GM19023 (cell line): ENCODE data around the gene TRAF2.
"Not testable (repeated sequence)": the region's sequence is repeated elsewhere in the genome, so short reads cannot be mapped to it uniquely, and the experiment has no call there.

Source experiments
- ATAC-seq: cut with Tn5 transposase; IDR thresholded peaks from one replicate; pipeline ENCODE4 v1.9.1; 2021; ENCODE audit warnings: mild to moderate bottlenecking, moderate library complexity; ENCODE audit not compliant: unreplicated experiment

The TRAF2 gene, protein sequence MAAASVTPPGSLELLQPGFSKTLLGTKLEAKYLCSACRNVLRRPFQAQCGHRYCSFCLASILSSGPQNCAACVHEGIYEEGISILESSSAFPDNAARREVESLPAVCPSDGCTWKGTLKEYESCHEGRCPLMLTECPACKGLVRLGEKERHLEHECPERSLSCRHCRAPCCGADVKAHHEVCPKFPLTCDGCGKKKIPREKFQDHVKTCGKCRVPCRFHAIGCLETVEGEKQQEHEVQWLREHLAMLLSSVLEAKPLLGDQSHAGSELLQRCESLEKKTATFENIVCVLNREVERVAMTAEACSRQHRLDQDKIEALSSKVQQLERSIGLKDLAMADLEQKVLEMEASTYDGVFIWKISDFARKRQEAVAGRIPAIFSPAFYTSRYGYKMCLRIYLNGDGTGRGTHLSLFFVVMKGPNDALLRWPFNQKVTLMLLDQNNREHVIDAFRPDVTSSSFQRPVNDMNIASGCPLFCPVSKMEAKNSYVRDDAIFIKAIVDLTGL

DNA sequence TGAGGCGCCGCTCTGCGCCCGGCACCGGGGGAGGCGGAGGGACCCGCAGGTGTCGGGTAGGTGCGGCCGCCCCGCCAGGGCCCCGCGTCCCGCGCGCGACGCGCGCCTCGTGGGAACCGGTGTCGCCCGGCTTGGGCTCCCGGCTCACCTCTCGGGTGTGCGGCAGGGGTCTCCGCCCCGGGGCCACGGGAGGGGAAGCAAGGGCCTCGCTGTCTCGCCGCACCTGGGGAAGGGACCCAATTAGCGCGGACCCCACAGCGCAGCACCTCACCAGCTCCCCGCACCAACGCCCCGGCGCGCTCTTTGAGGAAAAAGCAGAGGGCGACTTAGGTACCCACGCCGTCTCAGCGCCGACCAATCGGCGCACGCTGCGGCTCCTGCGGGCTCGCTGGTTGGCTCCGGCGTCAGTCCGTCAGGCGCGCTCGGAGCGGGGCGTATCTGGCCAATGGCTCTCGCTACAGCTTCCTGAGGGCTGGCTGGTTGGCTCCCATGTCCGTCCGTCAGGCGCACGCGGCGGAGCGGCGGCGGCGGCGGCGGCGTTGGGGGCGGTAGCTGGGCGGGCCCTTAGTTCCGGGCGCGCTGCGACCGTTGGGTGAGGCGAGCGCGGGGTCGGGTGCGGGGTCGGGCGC is at the start of gene TRAF2:
TRAF2 (plus strand) TSS at position 567 of the 629 bp plus-strand sequence. CDS start 12,225 bp downstream, outside the sequence.
- ATAC-seq = peak; percentile 80

DNA sequence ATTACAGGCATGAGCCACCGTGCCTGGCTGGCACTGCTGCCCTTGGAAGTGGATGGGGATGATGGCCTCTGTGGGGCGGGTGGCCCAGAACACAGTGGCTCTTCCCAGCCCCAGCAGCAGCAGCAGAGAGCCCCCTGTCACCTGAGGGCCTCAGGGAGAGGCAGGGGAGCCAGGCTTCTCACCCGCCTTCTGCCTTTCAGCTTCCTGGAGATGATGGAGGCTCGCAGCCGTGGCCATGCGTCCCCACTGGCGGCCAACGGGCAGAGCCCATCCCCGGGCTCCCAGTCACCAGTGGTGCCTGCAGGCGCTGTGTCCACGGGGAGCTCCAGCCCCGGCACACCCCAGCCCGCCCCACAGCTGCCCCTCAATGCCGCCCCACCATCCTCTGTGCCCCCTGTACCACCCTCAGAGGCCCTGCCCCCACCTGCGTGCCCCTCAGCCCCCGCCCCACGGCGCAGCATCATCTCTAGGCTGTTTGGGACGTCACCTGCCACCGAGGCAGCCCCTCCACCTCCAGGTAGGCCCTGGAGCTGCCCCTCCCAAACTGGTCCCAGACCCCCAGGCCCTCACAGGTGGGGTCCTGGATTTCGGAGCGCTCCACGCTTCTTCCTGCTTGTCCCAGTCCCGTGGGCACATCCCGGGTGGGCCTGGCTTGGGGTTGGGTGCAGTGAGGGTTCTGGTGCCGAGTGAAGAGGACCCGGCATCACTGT is 49.0 kb upstream of the TRAF2 start:
- ATAC-seq = no peak

DNA sequence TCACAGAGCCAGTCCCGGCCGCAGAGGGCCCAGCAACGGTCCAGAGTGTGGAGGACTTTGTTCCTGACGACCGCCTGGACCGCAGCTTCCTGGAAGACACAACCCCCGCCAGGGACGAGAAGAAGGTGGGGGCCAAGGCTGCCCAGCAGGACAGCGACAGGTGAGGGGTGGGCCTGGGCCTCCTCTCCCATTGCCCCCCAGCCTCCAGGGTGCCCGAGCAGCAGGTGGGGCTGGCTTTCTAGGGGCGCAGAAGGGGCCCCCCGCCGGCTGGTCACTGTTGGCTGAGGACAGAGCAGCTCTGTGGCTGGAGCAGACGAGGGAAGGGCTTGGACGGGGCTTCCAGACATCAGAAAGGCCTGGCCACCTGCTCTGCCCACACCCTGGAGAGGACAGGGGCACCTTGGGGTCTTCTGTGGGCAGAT is 48.4 kb upstream of the TRAF2 start:
- ATAC-seq = not testable (repeated sequence)

DNA sequence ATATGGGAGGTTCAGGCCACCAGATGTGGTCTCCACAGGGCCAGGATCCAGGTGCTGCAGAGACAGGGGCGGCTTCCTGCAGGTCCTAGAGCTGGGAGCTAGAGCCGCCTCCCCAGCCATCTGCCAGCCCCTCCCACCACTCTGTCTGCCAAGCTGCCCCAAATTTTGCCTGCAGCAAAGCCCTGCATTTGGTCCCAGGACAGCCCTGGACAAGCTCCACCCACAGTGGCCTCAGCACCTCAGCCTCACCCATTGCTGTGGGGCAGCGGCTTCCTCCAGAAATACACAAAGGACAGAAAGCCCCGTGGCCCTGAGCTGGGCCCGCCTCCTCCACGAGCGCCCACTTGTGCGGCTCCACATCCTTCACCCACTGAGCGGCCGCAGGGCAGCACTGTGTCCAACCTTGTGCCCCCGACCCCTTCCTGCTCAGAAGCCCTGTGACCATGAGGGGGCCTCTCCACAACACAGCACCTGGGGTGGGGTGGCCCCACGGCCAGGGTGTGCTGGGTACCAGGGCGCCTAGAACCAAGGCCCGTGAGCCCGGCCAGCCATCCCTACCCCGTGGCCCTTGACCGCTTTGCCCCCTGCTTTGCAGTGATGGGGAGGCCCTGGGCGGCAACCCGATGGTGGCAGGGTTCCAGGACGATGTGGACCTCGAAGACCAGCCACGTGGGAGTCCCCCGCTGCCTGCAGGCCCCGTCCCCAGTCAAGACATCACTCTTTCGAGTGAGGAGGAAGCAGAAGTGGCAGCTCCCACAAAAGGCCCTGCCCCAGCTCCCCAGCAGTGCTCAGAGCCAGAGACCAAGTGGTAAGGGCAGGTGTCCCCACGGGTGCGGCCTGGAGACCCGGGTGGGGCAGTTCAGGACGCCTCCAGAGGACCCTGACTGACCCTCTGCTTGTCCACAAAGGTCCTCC is 47.7 kb upstream of the TRAF2 start:
- no peak for ATAC-seq

DNA sequence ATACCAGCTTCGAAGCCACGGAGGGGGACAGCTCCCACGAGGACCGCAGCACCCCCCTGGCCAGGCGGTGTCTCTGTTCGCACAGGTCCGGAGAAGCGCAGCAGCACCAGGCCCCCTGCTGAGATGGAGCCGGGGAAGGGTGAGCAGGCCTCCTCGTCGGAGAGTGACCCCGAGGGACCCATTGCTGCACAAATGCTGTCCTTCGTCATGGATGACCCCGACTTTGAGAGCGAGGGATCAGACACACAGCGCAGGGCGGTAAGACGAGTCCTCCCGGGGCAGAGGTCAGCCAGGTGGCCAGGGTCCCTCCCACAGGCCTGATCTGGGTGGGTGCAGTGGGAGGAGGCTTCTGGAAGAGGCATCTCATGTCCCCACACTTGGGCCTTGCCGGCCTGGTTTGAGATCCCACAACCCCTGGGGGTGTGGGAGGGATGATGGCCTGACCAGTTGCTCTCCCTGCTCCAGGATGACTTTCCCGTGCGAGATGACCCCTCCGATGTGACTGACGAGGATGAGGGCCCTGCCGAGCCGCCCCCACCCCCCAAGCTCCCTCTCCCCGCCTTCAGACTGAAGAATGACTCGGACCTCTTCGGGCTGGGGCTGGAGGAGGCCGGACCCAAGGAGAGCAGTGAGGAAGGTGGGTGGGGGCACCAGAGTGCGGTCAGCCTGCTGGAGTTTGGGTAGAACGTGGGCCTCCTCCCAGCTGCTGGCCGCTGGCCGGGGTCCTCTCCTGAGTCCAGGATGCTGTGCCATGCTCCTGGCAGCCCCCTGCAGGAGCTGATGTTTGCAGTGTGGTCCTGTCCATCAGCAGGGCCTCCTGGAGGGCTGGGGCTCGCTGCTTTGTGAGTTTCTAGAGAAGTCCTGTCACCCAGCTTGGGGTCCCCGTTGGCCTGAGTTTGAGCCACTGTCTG is 46.8 kb upstream of the TRAF2 start:
- ATAC-seq = no peak

DNA sequence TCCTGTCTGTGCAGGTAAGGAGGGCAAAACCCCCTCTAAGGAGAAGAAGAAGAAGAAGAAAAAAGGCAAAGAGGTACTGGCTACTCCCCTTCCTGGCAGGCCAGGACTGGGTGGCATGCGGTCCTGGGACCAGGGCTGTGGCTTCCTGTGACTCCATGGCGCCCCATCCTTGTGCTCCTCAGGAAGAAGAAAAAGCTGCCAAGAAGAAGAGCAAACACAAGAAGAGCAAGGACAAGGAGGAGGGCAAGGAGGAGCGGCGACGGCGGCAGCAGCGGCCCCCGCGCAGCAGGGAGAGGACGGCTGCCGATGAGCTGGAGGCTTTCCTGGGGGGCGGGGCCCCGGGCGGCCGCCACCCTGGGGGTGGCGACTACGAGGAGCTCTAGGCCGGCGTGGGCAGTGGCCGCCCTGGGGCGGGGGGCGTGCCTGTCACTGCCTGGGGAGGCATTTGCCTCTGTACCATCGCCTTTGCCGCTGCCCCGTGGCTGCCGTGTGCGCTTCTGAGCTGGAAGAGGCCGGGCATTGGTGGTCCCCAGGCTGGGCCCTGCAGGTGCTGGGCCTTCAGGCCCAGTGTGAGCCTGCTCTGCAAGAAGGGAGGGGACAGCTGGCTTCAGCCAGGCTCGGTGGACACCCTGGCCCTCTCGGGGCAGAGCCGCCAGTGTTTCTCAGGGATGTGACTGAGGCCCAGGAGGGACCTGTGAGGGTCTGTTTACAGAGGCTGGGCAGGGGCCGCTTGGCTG is 46.0 kb upstream of the TRAF2 start:
- no peak for ATAC-seq

DNA sequence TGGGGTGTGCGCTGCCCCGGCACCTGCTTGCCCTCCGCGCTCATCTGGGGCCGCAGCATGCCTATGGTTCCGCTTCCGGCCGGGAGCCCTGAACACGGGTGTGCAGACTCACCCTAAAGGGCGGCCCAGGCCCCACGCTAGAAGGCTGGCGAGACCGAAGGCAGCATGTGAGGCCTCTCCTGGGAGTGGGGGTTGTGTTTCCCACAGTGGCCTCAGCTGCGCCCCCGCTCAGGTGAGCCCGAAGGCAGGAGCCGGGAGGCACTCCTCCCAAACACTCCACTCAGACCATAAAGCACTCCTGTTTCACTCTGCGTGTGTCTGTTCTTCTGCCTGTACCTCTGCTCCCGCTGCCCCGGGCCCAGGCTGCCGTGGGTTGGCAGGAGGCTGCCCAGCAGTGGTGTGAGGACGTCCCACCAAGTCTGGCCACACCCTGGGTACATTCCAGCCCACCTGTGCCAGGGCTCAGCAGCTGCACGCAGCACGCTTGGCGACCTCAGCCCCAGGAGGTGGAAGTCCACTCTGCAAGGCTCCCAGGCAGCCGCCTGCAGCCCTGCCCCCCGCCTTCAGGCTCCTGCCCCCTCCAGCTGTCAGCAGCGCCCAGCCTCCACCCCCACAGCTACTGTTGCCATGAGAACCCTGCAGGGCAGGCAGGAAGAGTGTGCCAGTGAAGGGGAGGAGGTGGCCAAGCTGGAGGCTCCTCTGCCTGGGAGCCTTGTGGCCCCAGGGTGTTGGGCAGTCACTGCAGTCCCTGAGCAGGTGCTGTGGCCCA is 45.3 kb upstream of the TRAF2 start:
- no peak for ATAC-seq

DNA sequence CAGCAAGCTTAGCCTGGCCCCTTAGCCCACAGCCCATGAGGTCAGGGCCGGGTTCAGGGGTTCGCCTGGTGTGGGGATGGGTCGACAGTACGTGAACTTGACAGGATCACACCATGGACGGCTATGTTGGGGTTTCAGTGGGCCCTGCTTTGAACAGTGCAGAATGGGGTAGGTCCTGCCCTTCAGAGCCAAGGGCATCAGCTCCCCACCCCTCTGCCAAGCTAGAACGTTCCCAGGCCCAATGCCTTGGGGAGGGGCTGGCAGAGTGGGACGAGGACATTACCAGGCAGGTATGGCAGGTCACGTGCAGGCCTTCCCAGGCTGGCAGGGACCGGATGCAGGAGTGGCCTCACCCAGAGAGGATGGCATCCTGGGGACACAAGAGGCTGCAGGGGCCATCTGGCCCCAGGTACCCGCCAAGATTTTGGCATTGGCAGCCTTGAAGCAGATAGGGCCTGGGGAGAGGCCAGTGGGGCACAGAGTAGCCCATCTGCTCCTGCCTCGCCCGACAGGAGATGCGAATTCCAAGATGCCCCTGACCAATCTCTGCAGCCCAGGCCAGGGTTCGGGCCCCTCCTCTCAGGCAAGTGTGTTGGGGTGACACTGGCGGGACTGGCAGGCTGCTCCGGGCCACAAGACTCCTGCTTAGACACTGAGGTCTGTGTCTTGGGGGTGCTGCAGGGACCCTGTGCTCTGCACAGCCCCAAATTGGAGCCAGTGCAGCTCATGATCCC is 44.5 kb upstream of the TRAF2 start:
- not testable (repeated sequence) for ATAC-seq

DNA sequence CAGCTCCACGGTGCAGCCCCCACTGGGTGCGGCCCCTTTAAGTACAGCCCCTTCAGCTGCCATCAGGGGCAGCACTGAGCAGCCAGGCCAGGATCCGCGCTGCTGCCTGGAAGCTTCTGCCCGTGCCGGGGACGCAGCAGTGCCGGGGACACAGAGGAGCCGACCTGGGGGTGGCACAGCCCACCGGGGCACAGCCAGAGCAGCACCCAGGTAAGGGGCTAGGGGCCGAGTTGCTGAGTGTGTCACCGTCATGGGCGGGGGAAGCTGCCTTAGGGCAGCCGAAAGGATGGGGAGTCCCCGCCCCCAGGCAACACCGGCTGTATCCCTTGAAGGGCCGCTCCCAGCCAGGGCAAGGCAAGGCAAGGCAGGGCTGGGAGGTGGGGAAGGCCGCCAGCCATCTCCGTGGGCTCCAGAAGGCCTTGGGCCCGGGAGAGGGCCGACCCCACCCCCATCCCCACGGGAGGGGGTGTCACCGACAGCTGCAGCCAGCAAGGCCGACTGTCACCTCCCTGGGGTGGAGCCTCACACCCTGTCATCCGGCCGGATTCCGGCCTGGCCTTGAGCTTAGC is 43.9 kb upstream of the TRAF2 start, which contains the start of gene AJM1:
AJM1 (plus strand) TSS at position 99 of the 569 bp plus-strand sequence. CDS start 1,937 bp downstream, outside the sequence.
- ATAC-seq = peak; percentile 75

DNA sequence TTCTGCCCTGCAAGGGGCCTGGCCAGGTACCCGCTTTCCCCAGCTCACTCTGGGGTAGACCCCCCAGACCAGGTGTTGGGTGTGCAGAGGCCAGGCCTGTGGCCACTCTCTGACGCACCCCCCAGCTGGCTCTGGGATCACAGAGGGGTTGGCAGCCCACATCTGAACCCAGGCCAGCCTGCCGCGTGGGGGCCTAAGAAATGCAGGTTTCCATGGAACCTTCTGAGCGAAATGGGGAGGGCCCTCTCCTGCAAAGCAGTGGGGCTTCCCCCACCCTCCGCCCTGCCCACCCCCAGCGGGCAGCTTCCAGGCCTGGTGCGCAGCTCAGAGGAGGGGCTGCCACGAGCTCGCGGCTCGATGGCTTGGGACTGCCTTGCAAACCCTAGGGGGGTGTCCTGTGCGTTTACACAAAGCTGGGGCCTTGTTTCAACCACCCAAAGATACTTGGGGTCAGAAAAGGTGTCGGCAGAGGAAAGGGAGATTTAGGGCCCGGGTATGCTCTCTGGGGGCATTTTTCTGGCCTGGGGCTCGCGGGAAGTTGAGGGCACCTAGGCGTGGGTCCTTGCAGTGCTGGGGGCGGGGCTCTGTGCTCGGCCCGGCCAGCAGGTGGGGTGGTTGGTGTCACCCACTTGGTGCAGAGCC is 43.0 kb upstream of the TRAF2 start:
- ATAC-seq = not testable (repeated sequence)

DNA sequence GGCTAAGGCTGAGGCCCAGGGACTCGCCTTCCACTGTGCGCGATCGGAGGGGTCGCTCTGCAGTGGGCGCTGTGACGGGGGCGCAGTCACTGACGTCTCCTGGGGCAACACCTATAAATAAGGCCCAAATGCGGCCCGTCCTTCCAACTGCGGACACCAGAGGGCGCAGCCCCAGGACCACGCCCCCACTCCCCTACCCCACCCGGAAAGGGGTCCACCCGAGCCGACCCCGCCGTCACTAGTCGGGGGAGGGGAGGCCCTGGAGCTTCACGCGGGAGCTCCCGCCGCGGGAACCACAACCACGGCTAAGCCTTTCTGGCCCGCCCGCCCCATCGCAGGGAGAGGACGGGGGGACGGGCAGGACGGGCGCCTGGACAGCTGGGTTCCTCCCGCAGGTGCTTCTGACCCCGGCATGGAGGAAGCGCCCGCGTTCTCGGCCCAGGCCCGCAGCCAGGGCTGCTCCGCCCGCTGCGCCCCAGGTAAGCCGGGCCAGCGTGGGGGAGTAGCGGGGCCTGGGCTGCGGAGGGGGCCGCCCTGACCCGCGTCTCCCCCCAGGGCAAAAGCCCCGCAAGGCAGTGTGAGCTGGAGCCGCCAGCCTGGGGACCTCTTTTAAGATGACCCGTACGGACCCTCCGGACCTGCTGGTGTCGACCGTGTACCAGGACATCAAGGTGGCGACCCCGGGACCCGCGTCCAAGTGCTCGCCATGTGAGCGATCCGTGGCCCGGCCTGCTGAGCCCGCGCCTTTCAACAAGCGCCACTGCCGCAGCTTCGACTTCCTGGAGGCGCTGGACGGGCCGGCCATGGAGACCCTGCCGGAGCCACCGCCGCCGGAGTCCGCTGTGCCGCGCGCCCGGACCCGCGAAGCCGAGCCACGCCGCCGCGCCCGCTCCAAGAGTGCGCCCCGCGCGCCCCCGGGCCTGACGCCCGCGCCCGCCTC is 42.2 kb upstream of the TRAF2 start:
- not testable (repeated sequence) for ATAC-seq

DNA sequence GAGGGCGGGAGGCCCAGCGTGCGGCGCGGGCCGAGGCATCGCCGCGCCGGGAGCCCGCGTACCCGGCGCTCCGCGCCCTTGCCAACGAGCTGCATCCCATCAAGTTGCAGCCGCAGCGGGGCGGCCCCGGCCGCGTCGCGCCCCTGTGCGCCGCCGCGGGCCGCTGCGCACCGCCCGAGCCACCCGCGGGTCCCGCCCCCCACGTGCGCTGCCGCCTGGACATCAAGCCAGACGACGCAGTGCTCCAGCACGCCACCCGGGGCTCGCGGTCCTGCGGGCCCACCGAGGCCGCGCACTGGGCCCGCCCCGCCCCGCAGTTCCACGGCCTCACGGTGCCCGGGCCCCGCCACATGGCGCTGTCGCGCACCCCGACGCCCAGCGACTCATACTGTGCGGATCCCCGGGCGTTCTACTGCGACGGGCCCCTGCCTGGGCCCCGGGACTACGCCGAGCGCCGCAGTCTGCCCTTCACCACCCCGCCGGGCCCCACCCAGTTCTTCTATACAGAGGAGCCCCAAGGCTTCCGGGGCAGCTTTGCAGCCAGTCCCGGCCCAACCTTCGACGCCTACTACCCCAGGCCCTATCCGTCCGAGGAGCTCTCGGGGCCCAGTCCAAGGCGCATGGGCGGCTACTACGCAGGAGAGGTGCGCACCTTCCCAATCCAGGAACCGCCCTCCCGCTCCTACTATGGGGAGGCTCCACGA is 41.4 kb upstream of the TRAF2 start:
- ATAC-seq = no peak

DNA sequence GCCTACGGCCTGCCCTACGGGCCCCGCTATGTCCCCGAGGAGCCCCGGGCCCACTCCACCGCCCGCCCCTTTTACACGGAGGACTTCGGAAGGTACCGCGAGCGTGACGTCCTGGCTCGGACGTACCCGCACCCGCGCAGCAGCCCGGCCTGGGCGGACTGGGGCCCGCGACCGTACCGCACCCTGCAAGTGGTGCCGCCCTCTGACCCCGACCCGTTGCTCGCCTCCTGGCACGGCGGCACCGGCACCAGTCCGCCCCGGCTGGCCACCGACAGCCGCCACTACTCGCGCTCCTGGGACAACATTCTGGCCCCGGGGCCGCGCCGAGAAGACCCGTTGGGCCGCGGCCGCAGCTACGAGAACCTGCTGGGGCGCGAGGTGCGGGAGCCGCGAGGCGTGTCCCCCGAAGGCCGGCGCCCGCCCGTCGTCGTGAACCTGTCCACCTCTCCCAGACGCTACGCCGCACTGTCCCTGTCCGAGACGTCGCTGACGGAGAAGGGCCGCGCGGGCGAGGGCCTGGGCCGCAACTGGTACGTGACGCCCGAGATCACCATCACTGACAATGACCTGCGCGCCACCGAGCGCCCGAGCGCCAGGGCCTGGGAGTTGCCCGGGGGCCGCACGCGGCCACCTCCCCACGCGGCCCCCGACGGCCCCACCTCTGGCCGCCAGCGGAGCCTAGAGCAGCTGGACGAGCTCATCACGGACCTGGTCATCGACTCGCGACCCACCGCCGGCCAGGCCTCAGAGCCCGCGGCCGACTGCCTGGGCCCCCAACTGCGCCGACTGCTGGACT is 40.7 kb upstream of the TRAF2 start:
- ATAC-seq = no peak
